ENCODE measurements around the gene DPEP3.
"Not testable (repeated sequence)": the region's sequence is repeated elsewhere in the genome, so short reads cannot be mapped to it uniquely, and the experiment has no call there.

DPEP3 gene

DNA sequence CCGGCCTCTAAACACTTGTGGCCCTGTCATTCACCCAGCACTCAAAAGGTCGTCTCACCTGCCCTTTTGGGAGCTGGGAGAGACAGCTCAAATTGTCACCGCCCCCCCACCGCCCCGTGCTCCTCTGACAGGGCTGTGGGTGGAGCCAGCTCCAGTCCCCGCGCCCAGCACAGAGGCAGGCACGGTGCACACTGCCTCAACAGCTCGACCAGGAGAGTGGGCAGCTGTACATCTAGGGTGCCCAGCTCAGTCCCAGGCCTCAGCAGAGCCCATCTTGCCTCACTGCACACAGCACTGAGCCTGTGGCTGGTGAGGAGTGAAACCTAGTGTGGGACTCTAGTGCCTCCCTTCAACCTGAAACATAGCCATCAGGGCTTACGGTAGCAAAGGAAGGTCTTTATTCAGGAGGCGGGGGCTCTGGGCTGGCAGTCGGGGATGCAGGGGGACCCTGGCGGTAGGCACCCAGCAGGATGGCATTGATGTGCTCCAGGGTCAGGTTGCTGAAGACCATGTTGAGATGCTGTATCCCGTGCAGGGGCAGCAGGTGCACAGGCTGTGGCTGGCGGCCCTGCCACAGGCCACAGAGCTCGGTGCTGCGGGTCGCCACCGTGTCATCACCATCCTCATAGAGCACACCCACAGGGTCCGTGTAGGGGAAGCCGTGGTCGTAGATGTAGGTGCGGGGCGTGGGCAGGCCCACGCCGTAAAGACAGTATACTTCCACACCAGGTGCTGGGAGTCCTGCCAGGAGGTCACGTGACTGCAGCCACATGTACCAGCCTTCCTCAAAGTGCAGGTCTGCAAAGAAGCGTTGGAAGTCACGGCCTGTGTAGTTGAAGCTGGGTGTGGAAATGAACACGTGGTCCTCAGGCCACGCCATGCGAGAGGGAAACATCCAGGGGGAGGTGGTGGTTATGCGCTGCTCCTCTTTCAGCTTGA is 40.5 kb downstream of the DPEP3 start:
- TF ChIP-seq, protein P1, sequence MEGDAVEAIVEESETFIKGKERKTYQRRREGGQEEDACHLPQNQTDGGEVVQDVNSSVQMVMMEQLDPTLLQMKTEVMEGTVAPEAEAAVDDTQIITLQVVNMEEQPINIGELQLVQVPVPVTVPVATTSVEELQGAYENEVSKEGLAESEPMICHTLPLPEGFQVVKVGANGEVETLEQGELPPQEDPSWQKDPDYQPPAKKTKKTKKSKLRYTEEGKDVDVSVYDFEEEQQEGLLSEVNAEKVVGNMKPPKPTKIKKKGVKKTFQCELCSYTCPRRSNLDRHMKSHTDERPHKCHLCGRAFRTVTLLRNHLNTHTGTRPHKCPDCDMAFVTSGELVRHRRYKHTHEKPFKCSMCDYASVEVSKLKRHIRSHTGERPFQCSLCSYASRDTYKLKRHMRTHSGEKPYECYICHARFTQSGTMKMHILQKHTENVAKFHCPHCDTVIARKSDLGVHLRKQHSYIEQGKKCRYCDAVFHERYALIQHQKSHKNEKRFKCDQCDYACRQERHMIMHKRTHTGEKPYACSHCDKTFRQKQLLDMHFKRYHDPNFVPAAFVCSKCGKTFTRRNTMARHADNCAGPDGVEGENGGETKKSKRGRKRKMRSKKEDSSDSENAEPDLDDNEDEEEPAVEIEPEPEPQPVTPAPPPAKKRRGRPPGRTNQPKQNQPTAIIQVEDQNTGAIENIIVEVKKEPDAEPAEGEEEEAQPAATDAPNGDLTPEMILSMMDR (IDR thresholded peaks at IDR 0.05; ENCODE audit: insufficient read depth, low read depth, low read length, missing control alignments) = no peak
- DNase-seq (ENCODE audit: low read depth) = no peak

DNA sequence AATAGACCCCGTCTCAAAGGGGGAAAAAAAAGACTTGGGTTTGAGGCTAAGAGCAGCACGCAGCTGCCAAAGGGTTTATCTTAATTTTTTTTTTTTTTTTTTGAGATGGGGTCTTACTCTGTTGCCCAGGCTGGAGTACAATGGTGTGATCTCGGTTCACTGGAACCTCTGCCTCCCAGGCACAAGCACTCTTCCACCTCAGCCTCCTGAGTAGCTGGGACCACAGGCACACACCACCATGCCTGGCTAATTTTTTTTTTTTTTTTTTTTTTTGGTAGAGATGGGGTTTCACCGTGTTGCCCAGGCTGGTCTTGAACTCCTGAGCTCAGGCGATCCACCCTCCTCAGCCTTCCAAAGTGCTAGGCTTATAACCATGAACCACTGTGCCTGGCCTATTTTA is 42.6 kb downstream of the DPEP3 start:
- H3K4me3 ChIP-seq (ENCODE audit: low read depth, low read length); DNase-seq (ENCODE audit: low read depth): not testable (repeated sequence)

More for the DNA sequence above, 40.5 kb downstream of the DPEP3 start:
- H3K4me3 ChIP-seq (ENCODE audit: low read depth, low read length) = no peak overlapping the region

DNA sequence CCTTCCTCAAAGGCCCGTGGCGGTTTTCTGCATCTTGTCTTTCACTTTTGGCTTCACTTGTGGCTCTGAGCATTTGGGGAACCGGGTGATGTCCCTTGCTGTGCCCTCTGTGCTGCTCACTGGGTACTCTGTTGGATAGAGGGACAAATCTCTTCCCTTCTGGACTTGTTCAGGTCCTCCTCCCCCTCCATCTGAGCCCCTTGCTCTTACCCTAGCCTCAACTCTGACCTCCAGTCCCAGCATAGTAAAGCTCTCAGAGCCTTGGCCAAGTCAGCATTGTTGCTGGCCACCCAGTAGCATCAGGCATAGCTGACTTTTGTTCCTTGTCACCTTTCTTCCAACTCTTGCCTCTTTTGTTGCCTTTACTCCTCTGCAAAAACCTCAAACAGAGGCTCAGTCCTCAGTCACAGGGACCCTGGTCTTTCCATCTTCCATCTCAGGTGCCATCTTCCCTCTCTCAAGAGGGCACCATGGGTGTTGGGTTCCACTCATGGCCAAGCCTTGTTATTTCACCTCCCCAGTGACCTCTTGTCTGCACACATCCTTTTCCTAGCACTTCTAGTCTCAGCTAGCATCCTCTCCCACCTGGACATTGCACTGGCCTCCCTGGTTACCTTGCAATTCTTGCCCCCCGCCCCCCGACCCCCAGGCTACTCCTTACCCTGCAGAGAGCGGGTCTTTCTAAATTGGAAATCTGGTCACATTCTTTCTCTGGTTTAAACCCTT is 43.3 kb downstream of the DPEP3 start:
- DNase-seq (ENCODE audit: low read depth) = peak; percentile 93
- H3K4me3 ChIP-seq (ENCODE audit: low read depth, low read length) = peak overlapping the region; percentile 88
- TF ChIP-seq, protein P1 (IDR thresholded peaks at IDR 0.05; ENCODE audit: insufficient read depth, low read depth, low read length, missing control alignments) = no peak

DNA sequence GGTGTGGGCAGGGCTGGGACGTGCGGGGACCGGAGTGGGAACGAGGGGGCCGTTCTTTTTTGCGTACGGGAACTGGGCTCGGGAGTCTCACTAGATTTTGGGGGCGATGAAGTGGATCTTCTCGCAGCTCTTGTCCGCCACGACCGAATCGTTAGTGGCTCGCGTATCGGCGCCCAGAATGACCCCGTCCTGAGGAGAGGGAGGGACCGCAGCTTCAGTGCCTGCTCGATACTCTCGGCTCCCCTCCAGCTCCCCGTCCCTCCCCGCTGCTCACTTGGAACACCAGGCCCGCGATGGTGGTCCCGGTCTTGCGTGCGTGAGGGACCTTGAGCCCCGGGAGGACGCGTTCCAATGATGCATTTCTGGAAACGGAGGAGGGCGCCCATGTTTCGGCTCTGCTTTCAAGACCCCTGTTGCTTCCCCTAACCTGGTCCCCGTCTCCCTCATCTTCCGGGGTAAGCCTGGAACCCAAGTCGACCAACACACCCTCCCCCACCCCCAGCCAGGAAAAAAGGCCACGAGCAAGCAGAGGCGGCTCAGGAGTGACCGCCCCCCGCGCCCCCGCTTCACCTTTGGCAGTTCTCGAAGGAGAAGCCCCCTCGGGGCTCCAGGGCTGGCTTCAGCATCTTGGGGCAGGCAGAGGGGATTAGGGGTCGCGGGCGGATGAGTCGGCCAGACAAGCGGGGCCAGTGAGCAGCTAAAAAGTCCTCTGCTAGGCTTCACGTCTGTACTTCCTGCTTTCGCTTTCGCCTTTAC is 44.0 kb downstream of the DPEP3 start, which contains the start of gene PSMB10:
Gene PSMB10 (minus strand): TSS at position 727 of the 756 bp plus-strand sequence. CDS start 101 bp downstream, at position 626.
- H3K4me3 ChIP-seq (ENCODE audit: low read depth, low read length) = peak within 1 kb of the TSS; percentile 88
- peak; percentile 64 for DNase-seq (ENCODE audit: low read depth)
- TF ChIP-seq, protein P1 (IDR thresholded peaks at IDR 0.05; ENCODE audit: insufficient read depth, low read depth, low read length, missing control alignments) = no peak

DNA sequence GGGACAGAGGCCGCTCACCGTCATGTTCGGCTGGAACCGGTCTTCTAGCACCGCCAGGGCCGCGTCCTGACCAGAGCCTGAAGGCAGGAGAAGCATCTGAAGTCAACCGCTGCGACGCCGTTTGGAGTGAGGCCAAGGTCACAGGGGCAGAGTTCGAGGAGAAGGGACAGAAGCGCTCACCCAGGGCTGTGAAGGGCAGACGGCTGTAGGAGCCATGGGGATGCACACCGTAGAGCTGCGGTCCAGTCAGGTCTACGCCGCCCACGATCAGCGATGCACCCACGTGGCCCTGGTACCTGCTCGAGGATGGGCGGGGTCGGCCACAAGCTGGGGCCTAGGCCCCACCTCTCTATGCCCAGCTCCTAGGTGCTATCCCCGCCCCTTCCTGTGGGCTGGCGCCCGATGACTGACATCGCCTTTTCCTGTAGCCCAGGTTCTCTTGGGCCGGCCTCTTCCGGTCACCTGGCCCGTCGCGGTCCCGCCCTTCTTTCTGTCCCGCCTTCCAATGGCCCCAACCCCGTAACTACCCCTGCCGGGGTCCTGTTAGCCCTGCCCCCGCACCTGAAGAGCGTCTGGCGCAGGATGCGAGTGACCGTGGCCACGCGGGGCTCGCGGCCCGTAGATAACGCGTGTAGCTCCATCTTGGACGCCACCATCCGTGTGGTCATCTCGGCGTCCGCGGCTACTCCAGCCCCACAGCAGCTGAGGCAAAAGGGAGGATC is 44.7 kb downstream of the DPEP3 start:
- peak; percentile 97 for DNase-seq (ENCODE audit: low read depth)
- TF ChIP-seq, protein P1 (IDR thresholded peaks at IDR 0.05; ENCODE audit: insufficient read depth, low read depth, low read length, missing control alignments) = no peak
- H3K4me3 ChIP-seq (ENCODE audit: low read depth, low read length) = peak overlapping the region; percentile 88

DNA sequence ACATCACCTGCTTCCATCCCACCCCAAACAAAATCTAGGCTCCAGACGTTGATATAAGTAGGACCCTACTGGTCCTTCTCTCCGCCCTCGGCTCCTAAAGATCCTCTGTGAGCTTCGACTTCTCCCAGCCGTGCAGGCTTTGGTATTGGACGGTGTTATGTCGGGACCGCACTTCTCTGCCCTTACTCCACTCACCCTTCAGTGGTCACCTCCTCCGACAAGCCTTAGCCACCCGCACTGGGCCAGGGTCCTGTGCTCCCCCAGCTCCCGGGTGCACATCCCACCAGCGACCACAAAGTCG is 45.2 kb downstream of the DPEP3 start:
- TF ChIP-seq, protein P1 (IDR thresholded peaks at IDR 0.05; ENCODE audit: insufficient read depth, low read depth, low read length, missing control alignments) = no peak
- H3K4me3 ChIP-seq (ENCODE audit: low read depth, low read length) = peak overlapping the region; percentile 88
- DNase-seq (ENCODE audit: low read depth) = no peak
